A549 (cell line): ENCODE data around the gene NDUFAF4.

Experiments used
- BHLHE40 ChIP-seq: IDR thresholded peaks from 2 replicates; pipeline ENCODE4 v1.6.1; 2012; ENCODE audit warnings: low read depth, low read length, inconsistent platforms
- CTCF ChIP-seq: fragments of >200 bp; sonication (Bioruptor Twin); formaldehyde crosslinking; IDR thresholded peaks from 3 replicates; pipeline ENCODE4 v1.5.1; 2016
- ELK1 ChIP-seq: fragments of 150-350 bp; IDR thresholded peaks from 2 replicates; pipeline ENCODE4 v1.6.1; 2014; ENCODE audit warnings: low read depth, mild to moderate bottlenecking, low read length
- HDAC2 ChIP-seq: fragments of 200-600 bp; sonication (generic); IDR thresholded peaks from 2 replicates; pipeline ENCODE4 v1.6.1; 2016
- MAX ChIP-seq: IDR thresholded peaks from 2 replicates; pipeline ENCODE4 v1.6.1; 2012
- MAZ ChIP-seq: fragments of 150-350 bp; IDR thresholded peaks from 2 replicates; pipeline ENCODE4 v1.6.1; 2014; ENCODE audit warnings: antibody characterized with exemption, low read depth, low read length, borderline replicate concordance
- PBX3 ChIP-seq: IDR thresholded peaks from 2 replicates; pipeline ENCODE4 v1.6.1; 2012
- POLR2A ChIP-seq: IDR thresholded peaks from 2 replicates; pipeline ENCODE4 v1.6.1; 2012; ENCODE audit warnings: mild to moderate bottlenecking, low read length
- REST ChIP-seq: fragments of 200-600 bp; sonication (generic); IDR thresholded peaks from 2 replicates; pipeline ENCODE4 v1.6.1; 2016; ENCODE audit warnings: antibody characterized with exemption, mild to moderate bottlenecking, moderate library complexity
- RNF2 ChIP-seq: fragments of 200-600 bp; sonication (generic); IDR thresholded peaks from 2 replicates; pipeline ENCODE4 v1.6.1; 2016; ENCODE audit warnings: low read depth, mild to moderate bottlenecking, antibody characterized with exemption, moderate library complexity, borderline replicate concordance

GRCh38 chr6:96940322-96940721 is 42.6 kb upstream of the NDUFAF4 start:
- TF ChIP-seq CTCF (no peak), POLR2A (no peak), BHLHE40 (no peak), HDAC2 (no peak), RNF2 (no peak), MAX (no peak), MAZ (no peak), REST (no peak), ELK1 (no peak), PBX3 (no peak)
